ENCODE results near the gene PANK2. TPM values are rescaled to one million over a fixed set of nuclear protein-coding genes. Genes with fewer than 3 reads are reported as not detected.

The PANK2 gene
- total RNA-seq, 1 experiment from 2014 or later: 77.4 TPM

- TF ChIP-seq EZH2 (IDR thresholded peaks at IDR 0.05; ENCODE audit: borderline replicate concordance, low read depth, low read length, poor library complexity, severe bottlenecking): no peak
- no peak for TF ChIP-seq CTCF (conservative IDR thresholded peaks at IDR 0.05; ENCODE audit: low read depth, low read length)
- no peak for DNase-seq (ENCODE audit: low spot score)
- ChIA-PET POLR2A (ENCODE audit: low non-redundant PET) (interaction anchor here (0.5 kb wide), 1 partner anchor 12 kb away, joined by 3 read pairs; no protein-coding TSS in a partner anchor), CTCF (interaction anchor here (0.6 kb wide), 1 partner anchor 38 kb away, joined by 4 read pairs; no protein-coding TSS in a partner anchor)
- TSS peak; percentile 59 for BruUV-seq (replicated peaks)
- Histone ChIP-seq H3K27me3 (replicated peaks; ENCODE audit: insufficient read depth, low read depth, low read length, poor library complexity) (no peaks in the 10 kb centered on the region), H3K4me1 (ENCODE audit: insufficient read depth, low read length, poor library complexity, severe bottlenecking) (peaks cover 23% of the 10 kb centered on the region), H3K36me3 (ENCODE audit: insufficient read depth, low read length, poor library complexity, severe bottlenecking) (peaks cover 21% of the 10 kb centered on the region), H3K9me3 (ENCODE audit: low read depth, low read length, poor library complexity, severe bottlenecking) (no peaks in the 10 kb centered on the region), H3K4me3 (ENCODE audit: low read depth, low read length, poor library complexity, severe bottlenecking) (peak overlapping the region; percentile 73), H3K27ac (ENCODE audit: low read depth, low read length, poor library complexity, severe bottlenecking) (peak overlapping the region; percentile 83)
- intact Hi-C loops (cut with micrococcal nuclease; ENCODE audit: unreplicated experiment): no loop called here
Measured at GRCh38 chr20:3887876-3888620, 1.1 kb upstream of the PANK2 start.

GRCh38 chr20:3889489-3890397 is 556 bp downstream of the PANK2 start:
- ChIA-PET CTCF (interaction anchor here (0.7 kb wide), 1 partner anchor 196 kb away, joined by 3 read pairs; no protein-coding TSS in a partner anchor), POLR2A (ENCODE audit: low non-redundant PET) (no interaction called here)
- H3K4me1 ChIP-seq (ENCODE audit: insufficient read depth, low read length, poor library complexity, severe bottlenecking): peaks cover 25% of the 10 kb centered on the region
- TF ChIP-seq EZH2 (IDR thresholded peaks at IDR 0.05; ENCODE audit: borderline replicate concordance, low read depth, low read length, poor library complexity, severe bottlenecking) (no peak), CTCF (conservative IDR thresholded peaks at IDR 0.05; ENCODE audit: low read depth, low read length) (no peak)
- BruUV-seq (replicated peaks): no TSS peak
- H3K4me3 ChIP-seq (ENCODE audit: low read depth, low read length, poor library complexity, severe bottlenecking): peak overlapping the region; percentile 73
- H3K27ac ChIP-seq (ENCODE audit: low read depth, low read length, poor library complexity, severe bottlenecking): peak overlapping the region; percentile 83
- peak; percentile 46 for DNase-seq (ENCODE audit: low spot score)
- intact Hi-C loops (cut with micrococcal nuclease; ENCODE audit: unreplicated experiment): loop anchor here (5.0 kb wide), 1 partner anchor 198 kb away; no protein-coding TSS in a partner anchor
- no peaks in the 10 kb centered on the region for H3K9me3 ChIP-seq (ENCODE audit: low read depth, low read length, poor library complexity, severe bottlenecking)
- H3K27me3 ChIP-seq (replicated peaks; ENCODE audit: insufficient read depth, low read depth, low read length, poor library complexity): no peaks in the 10 kb centered on the region
- peaks cover 23% of the 10 kb centered on the region for H3K36me3 ChIP-seq (ENCODE audit: insufficient read depth, low read length, poor library complexity, severe bottlenecking)

- peak; percentile 54 for DNase-seq (ENCODE audit: low spot score)
- peaks cover 25% of the 10 kb centered on the region for H3K4me1 ChIP-seq (ENCODE audit: insufficient read depth, low read length, poor library complexity, severe bottlenecking)
- H3K27me3 ChIP-seq (replicated peaks; ENCODE audit: insufficient read depth, low read depth, low read length, poor library complexity): no peaks in the 10 kb centered on the region
- no peaks in the 10 kb centered on the region for H3K9me3 ChIP-seq (ENCODE audit: low read depth, low read length, poor library complexity, severe bottlenecking)
- POLR2A ChIA-PET (ENCODE audit: low non-redundant PET): no interaction called here
- intact Hi-C loops (cut with micrococcal nuclease; ENCODE audit: unreplicated experiment): loop anchor here (5.0 kb wide), 1 partner anchor 197 kb away; no protein-coding TSS in a partner anchor
- CTCF ChIA-PET: no interaction called here
- peak overlapping the region; percentile 73 for H3K4me3 ChIP-seq (ENCODE audit: low read depth, low read length, poor library complexity, severe bottlenecking)
- TSS peak; percentile 43 for BruUV-seq (replicated peaks)
- peaks cover 29% of the 10 kb centered on the region for H3K36me3 ChIP-seq (ENCODE audit: insufficient read depth, low read length, poor library complexity, severe bottlenecking)
- H3K27ac ChIP-seq (ENCODE audit: low read depth, low read length, poor library complexity, severe bottlenecking): peak overlapping the region; percentile 83
- TF ChIP-seq EZH2 (IDR thresholded peaks at IDR 0.05; ENCODE audit: borderline replicate concordance, low read depth, low read length, poor library complexity, severe bottlenecking): no peak
- no peak for TF ChIP-seq CTCF (conservative IDR thresholded peaks at IDR 0.05; ENCODE audit: low read depth, low read length)
Measured at GRCh38 chr20:3890398-3890751, 1.2 kb downstream of the PANK2 start.

All from A673 (cell line).